Omental fat pad (tissue), 4 donors: ENCODE data around the gene JMJD7. TPM values are rescaled to one million over a fixed set of nuclear protein-coding genes. Genes with fewer than 3 reads are reported as not detected.

ENCODE experiments used
- ATAC-seq: fragments of 150-250 bp; one replicate; pipeline ENCODE4 v1.9.1; 2016; ENCODE audit warnings: mild to moderate bottlenecking, moderate library complexity; ENCODE audit not compliant: low FRiP score
- DNase-seq: peaks from one replicate; pipeline ENCODE4 v3.0.0-alpha.2; 2019; ENCODE audit warnings: low spot score
- total RNA-seq, 4 donors: library from RNA; depleted of rRNA; stranded (reverse); fragments of >200 nt; gene quantifications; one replicate each; pipeline ENCODE4 v1.1.0, GENCODE V29; 2016
- TF ChIP-seq, protein P1 (sequence below), 3 donors: fragments of 450-650 bp; IDR thresholded peaks; one replicate each; pipeline ENCODE4 v1.5.1; 2016 to 2017; ENCODE audit warnings: antibody characterized with exemption in 3 of 3, mild to moderate bottlenecking in 3 of 3, moderate library complexity in 2 of 3

The JMJD7 gene
- total RNA-seq, 4 donors from 2014 or later: 3.8 to 11.5 (median 8.5) TPM

GRCh38 chr15:41792000-41792637 lies 35.8 kb upstream of the JMJD7 start:
- ATAC-seq (no peak), DNase-seq (no peak)
- TF ChIP-seq, protein P1, sequence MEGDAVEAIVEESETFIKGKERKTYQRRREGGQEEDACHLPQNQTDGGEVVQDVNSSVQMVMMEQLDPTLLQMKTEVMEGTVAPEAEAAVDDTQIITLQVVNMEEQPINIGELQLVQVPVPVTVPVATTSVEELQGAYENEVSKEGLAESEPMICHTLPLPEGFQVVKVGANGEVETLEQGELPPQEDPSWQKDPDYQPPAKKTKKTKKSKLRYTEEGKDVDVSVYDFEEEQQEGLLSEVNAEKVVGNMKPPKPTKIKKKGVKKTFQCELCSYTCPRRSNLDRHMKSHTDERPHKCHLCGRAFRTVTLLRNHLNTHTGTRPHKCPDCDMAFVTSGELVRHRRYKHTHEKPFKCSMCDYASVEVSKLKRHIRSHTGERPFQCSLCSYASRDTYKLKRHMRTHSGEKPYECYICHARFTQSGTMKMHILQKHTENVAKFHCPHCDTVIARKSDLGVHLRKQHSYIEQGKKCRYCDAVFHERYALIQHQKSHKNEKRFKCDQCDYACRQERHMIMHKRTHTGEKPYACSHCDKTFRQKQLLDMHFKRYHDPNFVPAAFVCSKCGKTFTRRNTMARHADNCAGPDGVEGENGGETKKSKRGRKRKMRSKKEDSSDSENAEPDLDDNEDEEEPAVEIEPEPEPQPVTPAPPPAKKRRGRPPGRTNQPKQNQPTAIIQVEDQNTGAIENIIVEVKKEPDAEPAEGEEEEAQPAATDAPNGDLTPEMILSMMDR (IDR thresholded peaks at IDR 0.05): no peak

DNA sequence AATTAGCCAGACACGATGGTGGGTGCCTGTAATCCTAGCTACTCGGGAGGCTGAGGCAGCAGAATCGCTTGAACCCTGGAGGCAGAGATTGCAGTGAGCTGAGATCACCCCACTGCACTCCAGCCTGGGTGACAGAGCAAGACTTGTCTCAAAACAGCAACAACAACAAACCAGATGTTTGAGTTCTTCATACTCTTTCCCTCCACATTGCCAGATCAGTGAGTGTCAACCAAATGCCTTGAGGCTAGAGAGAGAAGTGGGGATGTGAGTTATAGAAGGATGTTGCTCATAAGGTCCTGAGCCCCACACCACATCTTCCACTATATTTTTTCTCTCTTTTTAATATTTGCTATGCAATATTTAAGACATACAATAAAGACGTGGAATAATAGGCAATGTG lies 33.8 kb upstream of the JMJD7 start:
- TF ChIP-seq, protein P1 (IDR thresholded peaks at IDR 0.05): no peak
- ATAC-seq (no peak), DNase-seq (no peak)

- ATAC-seq: peak; percentile 58
- TF ChIP-seq, protein P1 (IDR thresholded peaks at IDR 0.05): no peak
- no peak for DNase-seq
These were observed 31.7 kb upstream of the JMJD7 start for GRCh38 chr15:41795996-41796856.

- ATAC-seq: no peak
- DNase-seq: no peak
- TF ChIP-seq, protein P1 (IDR thresholded peaks at IDR 0.05): no peak
These were observed 30.5 kb upstream of the JMJD7 start for GRCh38 chr15:41797201-41797944.

DNA sequence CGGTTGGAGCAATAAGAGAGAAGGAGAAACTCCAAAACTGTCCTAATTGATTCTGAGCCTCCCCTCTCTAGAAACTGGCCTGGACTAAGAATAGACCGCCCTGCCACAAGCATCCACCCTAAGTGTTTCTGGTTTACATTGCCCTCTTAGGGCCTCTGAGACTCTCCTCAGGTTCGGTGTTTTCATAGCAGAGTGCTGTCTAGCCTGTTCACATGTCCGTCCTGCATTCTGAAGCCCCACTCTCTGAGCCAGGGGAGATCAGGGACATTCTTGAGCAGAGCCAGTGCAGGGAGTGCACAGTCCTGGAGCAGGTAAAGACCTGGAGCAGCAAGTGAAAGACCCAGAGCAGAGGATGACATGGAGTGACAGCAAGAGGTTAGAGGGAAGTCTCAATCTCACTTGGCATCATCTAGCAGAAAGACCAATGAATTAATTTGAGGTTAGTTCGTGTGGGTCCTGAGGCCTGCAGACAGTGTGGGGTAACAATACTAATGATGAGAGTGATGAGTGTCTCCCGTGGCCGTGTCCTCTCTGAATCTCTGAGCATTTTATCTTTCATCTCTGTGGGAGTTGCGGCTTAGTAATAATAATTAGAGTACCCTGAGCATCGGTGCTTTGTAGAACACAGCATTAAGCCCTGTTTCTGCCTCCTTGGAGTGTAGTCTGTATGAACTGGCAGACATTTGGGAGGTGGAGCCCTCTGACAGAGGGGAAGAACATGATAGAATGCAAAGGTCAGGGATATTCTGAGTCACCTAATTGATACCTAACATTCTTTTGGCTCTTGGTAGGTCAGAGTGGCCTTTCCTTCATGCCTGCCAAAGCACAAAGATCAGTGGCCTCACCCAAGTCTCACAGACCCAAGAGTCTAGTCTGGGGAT lies 29.0 kb upstream of the JMJD7 start:
- no peak for DNase-seq
- TF ChIP-seq, protein P1 (IDR thresholded peaks at IDR 0.05): no peak
- peak; percentile 14 for ATAC-seq

- ATAC-seq (no peak), DNase-seq (no peak)
- TF ChIP-seq, protein P1 (IDR thresholded peaks at IDR 0.05): no peak
These were observed 28.4 kb upstream of the JMJD7 start for GRCh38 chr15:41799488-41799805.
